MCF 10A (cell line): ENCODE results near the gene GYG2. TPM values are rescaled to one million over a fixed set of nuclear protein-coding genes. Genes with fewer than 3 reads are reported as not detected.

Experiments
- BruUV-seq: library from RNA; stranded (reverse); fragments of 400-500 nt; replicated peaks from 2 replicates; lab custom pipeline; 2021; lab: Mats Ljungman, UMichigan
- CTCF ChIA-PET: fragments of 300-600 bp; sonication (Branson Sonifier 250); formaldehyde crosslinking; extraction: SDS; loops from one replicate; lab custom pipeline; 2021; ENCODE audit warnings: antibody characterized with exemption, inconsistent platforms; lab: Yijun Ruan, JAX
- POLR2A ChIA-PET: fragments of 300-600, 350-650 bp; sonication (Branson Sonifier 250); formaldehyde crosslinking; extraction: SDS; loops from one replicate; lab custom pipeline; 2020; ENCODE audit warnings: antibody characterized with exemption, inconsistent platforms; lab: Yijun Ruan, JAX
- DNase-seq: peaks from one replicate; pipeline ENCODE4 v3.0.0-alpha.2; 2018; ENCODE audit not compliant: unreplicated experiment
- H3K27ac Mint-ChIP-seq: one replicate; pipeline ENCODE4 v1.8.0; 2022; ENCODE audit warnings: mild to moderate bottlenecking, low read depth, mixed read lengths; ENCODE audit not compliant: unreplicated experiment
- H3K27me3 Mint-ChIP-seq: one replicate; pipeline ENCODE4 v1.8.0; 2022; ENCODE audit warnings: mixed read lengths; ENCODE audit not compliant: insufficient read depth, unreplicated experiment
- H3K36me3 Mint-ChIP-seq: one replicate; pipeline ENCODE4 v1.8.0; 2022; ENCODE audit warnings: mild to moderate bottlenecking, moderate library complexity, mixed read lengths; ENCODE audit not compliant: insufficient read depth, unreplicated experiment
- H3K4me1 Mint-ChIP-seq: one replicate; pipeline ENCODE4 v1.8.0; 2022; ENCODE audit warnings: mixed read lengths; ENCODE audit not compliant: insufficient read depth, unreplicated experiment
- H3K4me3 Mint-ChIP-seq: one replicate; pipeline ENCODE4 v1.8.0; 2022; ENCODE audit warnings: mild to moderate bottlenecking, moderate library complexity, mixed read lengths; ENCODE audit not compliant: unreplicated experiment
- H3K9me3 Mint-ChIP-seq: one replicate; pipeline ENCODE4 v1.8.0; 2022; ENCODE audit warnings: mixed read lengths; ENCODE audit not compliant: unreplicated experiment
- intact Hi-C: fragments of 100-400 bp; cut with micrococcal nuclease; formaldehyde crosslinking; loops from 2 replicates; pipeline ENCODE4 v1.14.1; 2022
- total RNA-seq: library from RNA; stranded (reverse); gene quantifications from 2 replicates; pipeline ENCODE4 v1.2.3, GENCODE V29; 2022
- TF ChIP-seq, protein P1 (sequence below): fragments of 200-600 bp; IDR thresholded peaks from one replicate; pipeline ENCODE4 v1.8.0; 2022; ENCODE audit warnings: antibody characterized with exemption, mild to moderate bottlenecking; ENCODE audit not compliant: unreplicated experiment

The GYG2 gene
- total RNA-seq, 1 experiment from 2014 or later: not detected

DNA sequence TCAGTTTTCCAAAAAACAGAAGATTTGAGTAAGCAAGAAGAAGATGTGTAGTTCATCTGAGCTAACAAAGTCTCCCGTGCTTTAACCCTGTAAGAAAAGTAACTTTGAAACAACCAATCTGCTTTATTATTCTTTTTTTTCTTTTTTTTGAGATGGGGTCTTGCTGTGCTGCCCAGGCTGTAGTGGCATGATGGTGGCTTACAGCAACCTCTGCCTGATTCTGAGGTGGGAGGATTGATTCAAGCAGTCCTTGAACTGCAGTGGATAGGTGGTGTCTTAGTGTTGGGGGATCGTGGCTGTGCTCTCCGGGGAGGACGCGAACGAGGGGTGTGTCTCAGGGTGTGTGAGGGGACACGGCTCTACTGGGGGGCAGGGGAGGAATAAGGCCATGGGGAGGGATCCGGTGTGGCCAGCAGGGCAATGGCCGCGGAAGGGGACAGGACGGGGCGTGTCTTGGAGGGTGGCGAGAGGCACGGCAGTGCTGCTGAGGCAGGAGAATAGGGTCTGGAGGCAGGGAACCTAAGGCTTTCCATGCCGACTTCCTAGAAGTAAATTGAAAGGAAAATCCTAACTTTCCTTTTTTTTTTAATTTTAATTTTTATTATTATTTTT lies 98.0 kb downstream of the GYG2 start:
- POLR2A ChIA-PET: no interaction called here
- H3K27me3 Mint-ChIP-seq: no peaks in the 10 kb centered on the region
- intact Hi-C loops: no loop called here
- peaks cover 7% of the 10 kb centered on the region for H3K9me3 Mint-ChIP-seq
- no peak overlapping the region for H3K4me3 Mint-ChIP-seq
- no peaks in the 10 kb centered on the region for H3K36me3 Mint-ChIP-seq
- H3K4me1 Mint-ChIP-seq: no peaks in the 10 kb centered on the region
- no TSS peak for BruUV-seq
- CTCF ChIA-PET: interaction anchor here (0.5 kb wide), 1 partner anchor 31 kb away, joined by 3 read pairs; no protein-coding TSS in a partner anchor
- DNase-seq: no peak
- TF ChIP-seq, protein P1, sequence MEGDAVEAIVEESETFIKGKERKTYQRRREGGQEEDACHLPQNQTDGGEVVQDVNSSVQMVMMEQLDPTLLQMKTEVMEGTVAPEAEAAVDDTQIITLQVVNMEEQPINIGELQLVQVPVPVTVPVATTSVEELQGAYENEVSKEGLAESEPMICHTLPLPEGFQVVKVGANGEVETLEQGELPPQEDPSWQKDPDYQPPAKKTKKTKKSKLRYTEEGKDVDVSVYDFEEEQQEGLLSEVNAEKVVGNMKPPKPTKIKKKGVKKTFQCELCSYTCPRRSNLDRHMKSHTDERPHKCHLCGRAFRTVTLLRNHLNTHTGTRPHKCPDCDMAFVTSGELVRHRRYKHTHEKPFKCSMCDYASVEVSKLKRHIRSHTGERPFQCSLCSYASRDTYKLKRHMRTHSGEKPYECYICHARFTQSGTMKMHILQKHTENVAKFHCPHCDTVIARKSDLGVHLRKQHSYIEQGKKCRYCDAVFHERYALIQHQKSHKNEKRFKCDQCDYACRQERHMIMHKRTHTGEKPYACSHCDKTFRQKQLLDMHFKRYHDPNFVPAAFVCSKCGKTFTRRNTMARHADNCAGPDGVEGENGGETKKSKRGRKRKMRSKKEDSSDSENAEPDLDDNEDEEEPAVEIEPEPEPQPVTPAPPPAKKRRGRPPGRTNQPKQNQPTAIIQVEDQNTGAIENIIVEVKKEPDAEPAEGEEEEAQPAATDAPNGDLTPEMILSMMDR: no peak
- H3K27ac Mint-ChIP-seq: no peak overlapping the region

DNA sequence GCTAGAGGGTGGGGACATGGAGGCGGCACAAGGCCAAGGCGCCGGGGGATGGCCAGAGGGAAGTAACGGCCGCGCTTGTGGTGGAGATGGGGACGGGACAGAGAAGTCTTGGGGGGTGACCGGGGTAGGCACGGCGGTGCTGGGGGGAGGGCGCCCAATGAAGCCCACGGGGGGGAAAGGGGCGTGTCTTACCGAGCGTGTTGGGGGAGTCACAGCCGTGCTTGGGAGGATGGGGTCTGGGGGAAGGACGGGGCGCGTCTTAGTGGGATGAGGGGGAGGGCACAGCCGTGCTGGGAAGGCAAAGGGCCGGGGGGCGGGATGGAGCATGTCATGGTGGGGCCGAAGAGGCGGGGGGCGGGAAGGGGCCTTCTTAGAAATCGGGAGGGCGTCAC lies 99.5 kb downstream of the GYG2 start:
- Mint-ChIP-seq H3K4me1 (no peaks in the 10 kb centered on the region), H3K27ac (no peak overlapping the region), H3K27me3 (no peaks in the 10 kb centered on the region), H3K36me3 (no peaks in the 10 kb centered on the region), H3K4me3 (peak overlapping the region; percentile 80), H3K9me3 (peaks cover 7% of the 10 kb centered on the region)
- no peak for DNase-seq
- ChIA-PET POLR2A (no interaction called here), CTCF (no interaction called here)
- BruUV-seq: no TSS peak
- intact Hi-C loops: no loop called here
- TF ChIP-seq, protein P1: no peak

DNA sequence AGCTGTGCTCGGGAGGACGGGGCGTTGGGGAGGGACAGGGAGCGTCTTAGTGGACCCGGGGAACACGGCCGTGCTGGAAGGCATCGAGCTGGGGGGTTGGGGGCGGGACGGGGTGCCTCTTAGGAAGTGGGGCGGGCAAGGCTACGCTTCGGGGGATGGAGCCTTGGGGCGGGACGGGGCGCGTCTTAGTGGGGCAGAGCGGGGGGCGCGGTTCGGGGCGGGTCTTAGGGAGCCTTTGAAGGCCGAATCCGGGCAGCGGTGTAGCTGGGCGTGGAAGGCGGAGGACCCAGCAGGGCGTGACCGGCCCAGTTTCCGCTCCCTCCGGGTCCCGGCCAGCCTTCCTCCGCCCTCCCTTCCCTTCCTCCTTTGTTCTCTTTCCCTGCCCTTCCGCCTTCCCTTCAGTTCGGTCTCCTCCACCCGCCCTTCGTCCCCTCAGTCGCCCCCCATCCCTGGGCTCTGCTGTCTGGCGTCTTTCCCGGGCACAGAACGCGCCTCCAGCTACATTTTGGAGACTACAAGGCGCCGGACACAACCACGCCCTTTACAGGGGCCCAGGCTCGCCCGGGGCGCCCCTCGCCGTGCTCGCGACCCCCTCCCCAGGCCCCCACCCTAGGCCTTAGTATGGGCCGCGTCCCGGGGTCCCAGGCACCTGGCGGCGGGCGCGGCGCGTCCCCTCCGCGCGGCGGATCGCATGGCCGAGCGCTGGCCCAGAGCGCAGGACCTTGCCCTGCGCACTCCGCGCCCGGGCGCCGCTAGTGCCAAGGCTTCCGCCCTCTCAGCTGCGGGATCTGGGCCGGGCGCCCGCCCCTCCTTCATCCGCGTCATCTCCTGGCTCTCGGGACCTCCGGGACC lies 100.1 kb downstream of the GYG2 start, which contains the start of gene ARSD:
Gene ARSD (minus strand): TSS at position 757 of the 852 bp plus-strand sequence. CDS start 64 bp downstream, at position 693.
- no TSS peak for BruUV-seq
- TF ChIP-seq, protein P1: no peak
- Mint-ChIP-seq H3K4me3 (peak within 1 kb of the TSS; percentile 80), H3K27me3 (no peaks in the 10 kb centered on the region), H3K4me1 (no peaks in the 10 kb centered on the region), H3K27ac (peak within 1 kb of the TSS; percentile 42), H3K9me3 (peaks cover 7% of the 10 kb centered on the region), H3K36me3 (no peaks in the 10 kb centered on the region)
- ChIA-PET POLR2A (interaction anchor here (0.6 to 1.1 kb wide), 2 partner anchors 8 to 179 kb away, joined by 3 read pairs; no protein-coding TSS in a partner anchor), CTCF (no interaction called here)
- intact Hi-C loops: no loop called here
- peak; percentile 65 for DNase-seq

GRCh38 chrX:2931155-2931554 lies 102.4 kb downstream of the GYG2 start:
- Mint-ChIP-seq H3K27me3 (no peaks in the 10 kb centered on the region), H3K4me3 (no peak overlapping the region), H3K4me1 (no peaks in the 10 kb centered on the region), H3K36me3 (no peaks in the 10 kb centered on the region), H3K9me3 (peaks cover 7% of the 10 kb centered on the region), H3K27ac (no peak overlapping the region)
- DNase-seq: no peak
- intact Hi-C loops: no loop called here
- ChIA-PET POLR2A (no interaction called here), CTCF (interaction anchor here (1.1 kb wide), 1 partner anchor 104 kb away, joined by 4 read pairs; no protein-coding TSS in a partner anchor)
- no TSS peak for BruUV-seq
- TF ChIP-seq, protein P1: no peak
